ENCODE data around the gene FARP1.

Gene FARP1

GRCh38 chr13:98484289-98485219, 341.7 kb downstream of the FARP1 start:
- H3K4me3 ChIP-seq (ENCODE audit: low read depth, low read length): no peak overlapping the region

DNA sequence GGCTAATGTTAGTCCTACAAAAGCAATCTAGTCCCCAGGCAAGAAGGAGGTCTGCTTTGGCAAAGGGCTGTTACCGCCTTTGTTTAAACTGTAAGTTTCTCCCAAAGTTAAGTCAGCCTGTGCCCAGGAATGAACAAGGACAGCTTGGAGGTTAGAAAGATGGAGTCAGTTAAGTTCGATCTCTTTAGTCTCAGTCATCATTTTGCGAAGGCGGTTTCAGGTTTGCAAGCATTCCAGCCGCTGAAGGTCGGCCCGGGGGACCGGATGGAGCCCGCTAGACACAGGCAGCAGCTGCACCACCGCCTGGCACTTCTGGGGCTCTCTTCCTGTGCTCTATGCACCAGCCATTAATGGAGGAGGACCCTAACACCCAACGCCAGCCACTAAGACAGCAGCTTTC, 342.7 kb downstream of the FARP1 start:
- no peak overlapping the region for H3K4me3 ChIP-seq (ENCODE audit: low read depth, low read length)
- TF ChIP-seq CTCF (IDR thresholded peaks at IDR 0.05; ENCODE audit: low read depth, low read length): no peak

More at GRCh38 chr13:98484289-98485219, 341.7 kb downstream of the FARP1 start:
- no peak for TF ChIP-seq CTCF (IDR thresholded peaks at IDR 0.05; ENCODE audit: low read depth, low read length)

DNA sequence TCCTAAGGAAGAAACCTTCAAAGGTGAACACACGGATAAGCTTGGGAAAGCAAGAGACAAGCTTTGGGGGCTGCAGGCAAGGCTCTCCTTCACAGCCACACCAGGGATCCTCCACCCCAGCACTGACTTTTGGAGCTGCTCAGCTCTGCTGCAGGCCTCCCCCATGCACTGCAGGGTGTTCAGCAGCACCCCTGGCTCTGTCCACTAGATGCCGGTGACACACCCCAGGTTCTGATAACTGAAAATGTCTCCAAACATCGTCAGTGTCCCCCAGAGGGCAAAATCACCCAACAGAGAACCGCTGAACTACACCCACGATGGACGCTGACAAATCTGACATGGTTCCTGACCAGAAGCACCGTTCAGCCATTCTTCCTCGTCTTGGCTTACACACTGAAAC, 343.5 kb downstream of the FARP1 start:
- H3K4me3 ChIP-seq (ENCODE audit: low read depth, low read length): no peak overlapping the region
- TF ChIP-seq CTCF (IDR thresholded peaks at IDR 0.05; ENCODE audit: low read depth, low read length): no peak

- no peak overlapping the region for H3K4me3 ChIP-seq (ENCODE audit: low read depth, low read length)
- no peak for TF ChIP-seq CTCF (IDR thresholded peaks at IDR 0.05; ENCODE audit: low read depth, low read length)
These were observed 344.1 kb downstream of the FARP1 start for GRCh38 chr13:98487016-98487415.

DNA sequence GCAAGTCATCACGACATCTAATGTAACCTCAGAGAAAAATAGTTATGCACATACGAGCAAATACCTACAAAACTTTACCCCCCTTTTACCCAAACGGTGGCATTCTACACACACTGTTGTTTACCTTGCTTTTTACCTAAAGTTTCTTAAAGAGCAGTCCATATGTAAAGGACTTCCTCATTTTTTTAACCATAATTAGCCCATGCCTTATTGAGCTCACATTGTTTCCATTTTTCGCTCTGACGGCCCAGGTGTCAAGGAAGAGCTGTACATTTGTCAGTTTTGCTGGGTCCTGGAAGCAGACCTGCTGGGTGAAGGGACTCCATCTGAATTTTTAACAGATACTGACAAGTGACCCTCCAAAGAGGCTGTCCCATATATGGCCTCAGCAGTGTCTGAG, 344.6 kb downstream of the FARP1 start:
- TF ChIP-seq CTCF (IDR thresholded peaks at IDR 0.05; ENCODE audit: low read depth, low read length): no peak
- H3K4me3 ChIP-seq (ENCODE audit: low read depth, low read length): no peak overlapping the region

- no peak overlapping the region for H3K4me3 ChIP-seq (ENCODE audit: low read depth, low read length)
- TF ChIP-seq CTCF (IDR thresholded peaks at IDR 0.05; ENCODE audit: low read depth, low read length): no peak
These were observed 345.8 kb downstream of the FARP1 start for GRCh38 chr13:98488736-98489135.

DNA sequence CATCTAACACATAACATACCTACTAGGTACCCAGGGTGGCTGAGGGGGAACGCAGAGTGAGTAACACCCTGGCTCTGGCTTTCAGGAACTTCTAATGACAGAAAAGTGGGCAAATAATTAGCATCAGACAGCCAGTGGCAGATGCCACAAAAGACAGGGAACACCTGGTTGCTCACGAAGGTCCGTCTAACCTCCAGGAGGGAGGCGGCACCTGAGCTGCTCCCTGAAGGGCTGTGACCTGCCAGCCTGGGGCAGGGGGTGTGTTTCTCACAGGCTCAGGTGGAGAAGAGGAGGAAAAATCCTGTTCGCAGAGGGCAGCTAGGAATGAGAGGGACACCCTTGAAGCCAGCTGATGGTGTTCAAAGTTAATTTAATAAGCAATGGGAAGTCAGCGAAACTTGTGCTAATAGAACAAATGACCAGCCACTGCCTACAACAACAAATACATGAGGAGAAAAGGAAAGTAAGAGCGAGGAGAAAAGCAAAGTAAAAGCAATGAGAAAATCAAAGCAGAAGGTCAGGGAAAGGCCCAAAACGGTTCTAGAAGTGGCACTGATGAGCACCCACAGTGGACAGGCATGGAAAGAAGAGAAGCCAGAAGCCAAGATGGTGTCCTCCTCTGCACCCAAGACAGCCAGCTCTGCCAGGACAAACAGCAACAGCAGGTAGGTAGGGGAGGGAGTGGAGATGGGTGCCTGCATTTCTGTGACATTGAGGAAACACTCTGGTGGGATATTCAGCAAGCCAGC, 346.7 kb downstream of the FARP1 start:
- no peak for TF ChIP-seq CTCF (IDR thresholded peaks at IDR 0.05; ENCODE audit: low read depth, low read length)
- H3K4me3 ChIP-seq (ENCODE audit: low read depth, low read length): no peak overlapping the region
